SU-DHL-6 (cell line): ENCODE measurements around the gene GPR55.

Experiments used
- CTCF ChIP-seq: fragments of 200-600 bp; sonication (generic); IDR thresholded peaks from one replicate; pipeline ENCODE4 v1.5.1; 2017; ENCODE audit warnings: antibody characterized with exemption, mild to moderate bottlenecking, low read length, moderate library complexity; ENCODE audit not compliant: insufficient read depth, poor library complexity, severe bottlenecking
- EZH2phosphoT487 ChIP-seq: fragments of 200-600 bp; sonication (generic), shearing (Covaris generic); conservative IDR thresholded peaks from 2 replicates; pipeline ENCODE4 v1.6.1; 2018; ENCODE audit warnings: mild to moderate bottlenecking, antibody characterized with exemption, low read length, moderate library complexity, mixed read lengths

DNA sequence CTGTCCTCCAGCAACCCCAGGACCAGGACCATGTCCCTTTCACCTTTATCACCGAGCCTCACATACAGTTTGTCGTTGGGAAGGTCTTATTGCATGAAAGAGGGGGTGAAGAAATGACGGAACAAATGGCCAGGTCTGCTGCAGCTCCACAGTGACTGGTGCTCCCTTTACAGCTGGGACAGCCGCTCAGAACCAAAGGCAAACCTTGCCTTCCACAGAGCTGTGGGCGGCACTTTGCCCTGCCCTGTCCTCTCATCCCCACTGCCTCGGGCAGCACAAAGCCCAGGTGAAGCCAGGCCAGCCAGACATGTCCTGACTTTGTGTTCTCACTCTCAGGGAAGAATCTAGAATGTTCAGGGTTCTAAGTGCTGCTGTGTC is 961 bp downstream of the GPR55 start:
- TF ChIP-seq CTCF, result no peak
- no peak for TF ChIP-seq EZH2phosphoT487
